ENCODE results near the gene FAM124B. TPM values are rescaled to one million over a fixed set of nuclear protein-coding genes. Genes with fewer than 3 reads are reported as not detected.

The FAM124B gene
- polyA plus RNA-seq, 1 donor (not counting 4 experiments of a cell fraction or from before 2014, with no cell fraction given) = 0.03 TPM

DNA sequence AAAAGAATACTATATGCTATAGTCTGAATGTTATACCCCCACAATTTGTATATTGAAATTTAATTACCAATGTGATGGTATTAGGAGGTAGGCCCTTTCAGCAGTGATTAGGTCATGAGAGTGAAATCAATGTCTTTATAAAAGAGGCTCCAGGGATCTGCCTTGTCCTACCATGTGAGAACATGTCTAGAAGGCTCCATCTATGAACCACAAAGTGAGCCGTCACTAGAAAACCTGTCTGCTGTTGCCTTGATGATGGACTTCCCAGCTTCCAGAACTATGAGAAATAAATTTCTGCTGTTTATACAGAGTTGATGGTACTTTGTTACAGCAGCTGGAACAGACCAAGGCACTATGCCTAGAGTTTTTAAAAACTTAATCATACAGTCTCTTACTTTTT, 46.3 kb upstream of the FAM124B start:
- no peak overlapping the region for H2AFZ ChIP-seq (ENCODE audit: control insufficient read depth, low read length)
- H3K27me3 ChIP-seq (ENCODE audit: control insufficient read depth, extremely low read depth, insufficient read depth, low read length) = no peaks in the 10 kb centered on the region
- peak; percentile 17 for FAIRE-seq
- TF ChIP-seq CTCF (optimal IDR thresholded peaks at IDR 0.05 in 1 of 3, IDR thresholded peaks at IDR 0.05 in 1 of 3, conservative IDR thresholded peaks at IDR 0.05 in 1 of 3; ENCODE audit: extremely low read depth in 1 of 3, insufficient read depth in 2 of 3, low read length in 3 of 3) (no peak), EZH2 (IDR thresholded peaks at IDR 0.05; ENCODE audit: low read length) (no peak)
- no peak overlapping the region for H3K27ac ChIP-seq (ENCODE audit: control insufficient read depth, insufficient read depth, low read length)
- no peak overlapping the region for H3K9ac ChIP-seq (ENCODE audit: control insufficient read depth, extremely low read depth, insufficient read depth, low read length)
- H3K4me3 ChIP-seq (ENCODE audit: control insufficient read depth in 2 of 3, extremely low read depth in 1 of 3, insufficient read depth in 2 of 3, low read depth in 1 of 3, low read length in 3 of 3) = no peak overlapping the region
- H4K20me1 ChIP-seq (ENCODE audit: control insufficient read depth, extremely low read depth, insufficient read depth, low read length) = no peaks in the 10 kb centered on the region
- H3K36me3 ChIP-seq (ENCODE audit: control insufficient read depth in 2 of 2, extremely low read depth in 1 of 2, insufficient read depth in 2 of 2, low read length in 2 of 2) = no peaks in the 10 kb centered on the region
- no peak overlapping the region for H3K4me2 ChIP-seq (ENCODE audit: control insufficient read depth, extremely low read depth, insufficient read depth, low read depth, low read length)
- dilution Hi-C loops (cut with MboI; ENCODE audit: extremely low pct_ligation_motif_present, low sequenced_read_pairs) = no loop called here
- no peaks in the 10 kb centered on the region for H3K4me1 ChIP-seq (ENCODE audit: control insufficient read depth, extremely low read depth, insufficient read depth, low read length)
- no peaks in the 10 kb centered on the region for H3K9me1 ChIP-seq (ENCODE audit: control insufficient read depth, extremely low read depth, insufficient read depth, low read length)
- H3K79me2 ChIP-seq (ENCODE audit: control insufficient read depth, insufficient read depth, low read length) = no peaks in the 10 kb centered on the region
- H3K9me3 ChIP-seq (ENCODE audit: control insufficient read depth, low read depth, low read length) = no peaks in the 10 kb centered on the region
- DNase-seq (ENCODE audit: low read depth, low spot score) = no peak

GRCh38 chr2:224444783-224445182, 42.9 kb upstream of the FAM124B start:
- Histone ChIP-seq H3K27me3 (ENCODE audit: control insufficient read depth, extremely low read depth, insufficient read depth, low read length) (no peaks in the 10 kb centered on the region), H3K4me2 (ENCODE audit: control insufficient read depth, extremely low read depth, insufficient read depth, low read depth, low read length) (no peak overlapping the region), H3K4me1 (ENCODE audit: control insufficient read depth, extremely low read depth, insufficient read depth, low read length) (peaks cover 8% of the 10 kb centered on the region), H3K4me3 (ENCODE audit: control insufficient read depth in 2 of 3, extremely low read depth in 1 of 3, insufficient read depth in 2 of 3, low read depth in 1 of 3, low read length in 3 of 3) (no peak overlapping the region), H3K27ac (ENCODE audit: control insufficient read depth, insufficient read depth, low read length) (no peak overlapping the region), H2AFZ (ENCODE audit: control insufficient read depth, low read length) (no peak overlapping the region), H3K9me1 (ENCODE audit: control insufficient read depth, extremely low read depth, insufficient read depth, low read length) (no peaks in the 10 kb centered on the region), H3K9me3 (ENCODE audit: control insufficient read depth, low read depth, low read length) (no peaks in the 10 kb centered on the region), H3K9ac (ENCODE audit: control insufficient read depth, extremely low read depth, insufficient read depth, low read length) (no peak overlapping the region), H3K79me2 (ENCODE audit: control insufficient read depth, insufficient read depth, low read length) (no peaks in the 10 kb centered on the region), H4K20me1 (ENCODE audit: control insufficient read depth, extremely low read depth, insufficient read depth, low read length) (no peaks in the 10 kb centered on the region), H3K36me3 (ENCODE audit: control insufficient read depth in 2 of 2, extremely low read depth in 1 of 2, insufficient read depth in 2 of 2, low read length in 2 of 2) (no peaks in the 10 kb centered on the region)
- FAIRE-seq (no peak), DNase-seq (ENCODE audit: low read depth, low spot score) (no peak)
- no peak for TF ChIP-seq EZH2 (IDR thresholded peaks at IDR 0.05; ENCODE audit: low read length)
- no peak for TF ChIP-seq CTCF (optimal IDR thresholded peaks at IDR 0.05 in 1 of 3, IDR thresholded peaks at IDR 0.05 in 1 of 3, conservative IDR thresholded peaks at IDR 0.05 in 1 of 3; ENCODE audit: extremely low read depth in 1 of 3, insufficient read depth in 2 of 3, low read length in 3 of 3)
- dilution Hi-C loops (cut with MboI; ENCODE audit: extremely low pct_ligation_motif_present, low sequenced_read_pairs) = no loop called here

All from keratinocyte (primary cell).